Midbrain (tissue), 1 donor: Measurements from ENCODE around the gene CXXC1.
"Not testable (repeated sequence)": the region's sequence is repeated elsewhere in the genome, so short reads cannot be mapped to it uniquely, and the experiment has no call there.

Source experiments
- DNase-seq: peaks from one replicate; lab custom pipeline; 2025; lab: John Stamatoyannopoulos, UW

CXXC1 gene

DNA sequence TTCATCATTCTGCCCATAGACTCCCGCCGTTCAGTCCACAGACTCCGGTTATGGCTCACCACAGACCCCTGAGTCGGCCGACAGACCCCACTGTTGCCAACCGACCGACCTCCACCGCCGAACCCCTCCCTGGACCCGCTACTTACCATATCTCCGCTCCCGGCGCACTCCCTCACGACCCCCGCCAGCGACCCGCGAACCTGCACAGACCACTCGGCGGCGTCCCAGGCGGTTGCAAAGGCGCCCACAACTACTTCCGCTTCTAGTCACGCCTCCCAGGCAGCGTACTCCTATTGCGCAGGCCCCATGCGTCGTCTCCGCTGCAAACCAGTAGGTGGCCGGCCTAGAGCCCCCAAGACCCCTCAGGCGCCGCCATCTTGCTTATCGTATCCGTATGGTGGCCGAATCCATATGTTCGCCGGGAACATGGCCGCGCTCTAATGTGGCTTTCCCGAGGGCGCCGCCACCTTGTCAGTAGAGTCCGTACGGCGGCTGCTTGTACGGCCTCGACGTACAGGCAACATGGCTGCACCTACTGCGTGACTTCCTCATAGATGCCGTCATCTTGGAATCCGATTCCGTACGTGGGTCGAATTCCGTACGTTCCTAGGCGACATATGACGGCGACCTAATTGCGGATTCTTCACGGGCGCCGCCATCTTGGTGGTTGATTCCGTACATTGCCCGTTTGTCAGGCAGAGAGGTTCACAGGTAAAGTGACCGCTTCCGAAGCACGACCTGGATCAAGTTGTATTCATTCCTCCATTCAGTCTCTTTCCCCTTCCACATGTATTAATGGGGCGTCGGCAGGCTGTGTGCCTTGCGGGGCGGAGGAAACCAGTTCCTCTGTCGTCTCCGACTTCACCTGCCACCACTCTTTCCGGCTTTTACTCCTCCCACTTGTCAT, at the start of gene CXXC1:
CXXC1 (minus strand) TSS at position 252 of the 907 bp plus-strand sequence; CDS start at position 149, 103 bp downstream.
- peak; percentile 98 for DNase-seq

DNA sequence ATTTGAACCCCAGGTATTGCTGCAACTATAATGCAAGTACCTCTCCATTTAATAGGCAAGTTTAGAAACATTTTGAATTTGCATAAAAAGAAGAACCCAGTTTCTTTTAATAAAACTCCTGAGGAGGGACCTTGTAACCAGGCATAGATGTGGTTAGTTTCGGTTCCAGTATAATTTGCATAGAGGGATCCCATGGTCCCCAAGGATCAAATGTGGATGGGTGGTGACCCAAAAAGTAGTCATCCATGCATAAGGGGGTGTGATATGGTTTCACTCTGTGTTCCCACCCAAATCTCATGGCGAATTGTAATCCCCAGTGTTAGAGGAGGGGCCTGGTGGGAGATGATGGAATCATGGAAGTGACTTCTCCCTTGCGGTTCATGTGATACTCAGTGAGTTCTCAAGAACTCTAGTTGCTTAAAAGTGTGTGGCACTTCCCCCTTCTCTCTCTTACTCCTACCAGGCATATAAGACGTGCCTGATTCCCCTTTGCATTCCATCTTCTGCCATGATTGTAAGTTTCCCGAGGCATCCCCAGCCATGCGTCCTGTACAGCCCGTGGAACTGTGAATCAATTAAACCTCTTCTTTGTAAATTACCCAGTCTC, 47.2 kb upstream of the CXXC1 start:
- DNase-seq: no peak

DNA sequence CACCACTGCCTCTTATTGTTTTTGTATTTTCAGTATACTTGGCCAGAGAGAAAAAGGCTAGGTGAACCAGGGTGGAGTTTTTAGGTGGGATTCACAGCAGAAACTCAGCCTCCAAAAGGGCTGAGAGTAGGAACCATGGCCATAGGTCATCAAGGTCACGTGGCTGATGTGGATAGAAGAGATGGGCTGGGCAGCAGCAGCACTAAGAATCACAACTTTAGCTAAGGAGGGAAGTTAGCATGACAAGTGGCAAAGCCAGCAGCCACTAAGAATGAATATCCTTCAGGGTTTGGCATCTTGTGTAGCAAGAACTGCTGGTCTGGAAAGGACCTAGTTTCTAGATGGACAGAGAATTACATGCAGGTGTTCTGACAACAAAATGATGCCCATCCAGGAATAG, 44.2 kb upstream of the CXXC1 start:
- DNase-seq: no peak

DNA sequence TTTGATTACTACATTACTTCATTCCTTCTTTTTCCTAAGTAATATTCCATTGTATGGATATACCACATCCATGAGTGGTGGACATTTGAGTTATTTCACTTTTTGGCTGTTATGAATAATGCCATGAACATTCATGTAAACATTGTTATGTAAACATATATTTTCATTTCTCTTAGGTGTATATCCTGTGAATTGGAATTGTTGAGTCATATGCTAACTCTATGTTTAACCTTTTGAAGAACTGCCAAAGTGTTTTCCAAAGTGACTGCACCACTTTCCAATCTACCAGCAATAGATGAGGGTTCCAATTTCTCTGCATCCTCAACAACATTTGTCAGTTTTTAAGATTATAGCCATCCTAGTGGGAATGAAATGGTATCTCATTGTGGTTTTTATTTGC, 42.7 kb upstream of the CXXC1 start:
- no peak for DNase-seq

DNA sequence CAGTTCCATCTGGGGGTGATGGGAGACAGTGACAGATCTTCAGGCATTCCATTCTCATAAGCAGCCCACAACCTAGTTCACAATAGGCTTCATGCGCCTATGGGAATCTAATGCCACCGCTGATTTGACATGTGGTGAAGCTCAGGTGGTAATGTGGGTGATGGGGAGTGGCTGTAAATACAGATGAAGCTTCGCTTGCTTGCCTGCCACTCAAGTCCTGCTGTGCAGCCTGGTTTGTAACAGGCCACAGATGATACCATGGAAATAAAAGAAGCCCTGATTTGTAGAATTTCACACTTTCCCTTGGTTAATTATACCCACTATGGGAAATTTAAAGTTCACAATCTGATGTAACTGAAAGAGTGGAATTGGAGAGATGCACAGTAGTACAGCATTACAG, 40.5 kb upstream of the CXXC1 start:
- no peak for DNase-seq

DNA sequence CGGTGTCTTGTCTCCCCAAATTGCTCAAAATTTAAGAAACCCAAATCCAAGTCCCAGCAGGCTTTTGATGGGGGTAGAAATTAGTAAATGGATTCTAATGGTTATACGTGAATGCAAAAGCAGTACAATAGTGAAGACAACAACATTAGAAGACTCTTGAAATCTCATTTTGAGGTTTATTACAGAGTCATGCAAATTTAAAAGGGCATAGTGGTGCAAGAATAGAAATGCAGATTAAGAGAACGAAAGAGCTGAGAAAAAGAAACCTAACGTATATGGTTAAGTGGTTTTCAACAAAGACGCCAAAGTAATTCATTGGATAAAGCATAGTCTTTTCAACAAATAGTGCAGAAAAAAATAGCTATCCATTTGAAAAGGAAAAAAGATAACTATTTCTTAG, 33.2 kb upstream of the CXXC1 start:
- DNase-seq: no peak

DNA sequence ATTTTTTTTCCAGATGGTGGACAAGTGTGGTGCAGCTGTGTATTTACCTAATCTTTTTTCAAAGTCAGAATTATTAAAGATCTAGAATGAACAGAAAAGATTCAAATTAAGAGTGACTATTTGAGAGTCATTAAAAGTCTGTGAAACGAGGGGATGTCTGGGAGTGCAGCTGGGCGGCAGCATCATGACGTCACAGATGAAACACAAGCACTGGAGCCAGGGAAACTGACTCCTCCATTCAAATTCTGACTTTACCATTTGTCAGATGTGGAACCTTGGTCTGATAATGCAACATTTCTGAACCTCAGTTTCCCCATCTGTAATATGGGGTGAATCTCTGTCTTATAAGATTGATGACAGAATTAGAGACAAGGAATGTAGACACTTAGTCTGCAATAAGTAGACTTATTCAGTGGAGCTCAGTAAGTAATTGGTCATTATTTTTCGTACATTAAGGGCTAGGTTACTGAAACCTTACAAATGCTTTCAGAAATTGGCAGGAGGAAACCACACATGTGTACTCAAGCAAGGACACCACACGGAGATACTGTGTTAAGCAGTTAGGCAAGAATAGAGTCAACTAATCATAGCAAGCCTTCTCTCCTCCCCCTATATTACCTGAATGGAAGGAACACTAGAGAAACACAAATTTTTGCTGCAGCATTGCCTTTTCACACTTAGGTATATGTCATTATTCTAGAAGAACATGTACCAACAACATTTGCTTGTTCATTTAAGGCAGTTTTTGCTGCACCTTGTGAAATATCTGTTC, 27.8 kb upstream of the CXXC1 start:
- DNase-seq: no peak

DNA sequence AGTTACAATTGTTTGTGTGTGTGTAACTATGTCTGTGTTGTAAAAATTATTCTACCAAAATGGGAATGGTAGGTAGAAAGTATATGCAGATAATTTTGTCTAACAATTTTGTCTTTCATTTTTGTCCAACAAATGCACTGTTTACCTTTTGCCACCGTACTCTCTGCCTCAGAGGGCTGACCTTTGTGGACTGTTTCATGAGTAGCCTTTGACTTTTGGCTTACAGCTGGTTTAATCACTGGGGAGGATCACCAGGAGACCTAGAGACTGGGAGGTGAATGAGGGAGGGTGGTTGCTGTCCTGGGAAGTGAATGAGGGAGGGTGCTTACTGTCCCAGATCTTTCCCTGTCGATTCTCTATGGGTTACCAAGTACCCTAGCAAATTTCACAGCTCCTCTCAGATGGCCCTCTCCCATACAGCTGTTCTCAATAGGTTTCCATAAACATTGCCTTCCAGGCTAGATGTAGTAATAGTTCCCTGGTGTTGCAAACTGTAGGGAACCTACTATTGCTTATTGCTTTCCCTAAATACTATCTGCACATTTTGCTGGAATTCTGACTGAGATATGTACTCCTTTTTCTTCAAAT, 26.5 kb upstream of the CXXC1 start:
- DNase-seq: no peak

DNA sequence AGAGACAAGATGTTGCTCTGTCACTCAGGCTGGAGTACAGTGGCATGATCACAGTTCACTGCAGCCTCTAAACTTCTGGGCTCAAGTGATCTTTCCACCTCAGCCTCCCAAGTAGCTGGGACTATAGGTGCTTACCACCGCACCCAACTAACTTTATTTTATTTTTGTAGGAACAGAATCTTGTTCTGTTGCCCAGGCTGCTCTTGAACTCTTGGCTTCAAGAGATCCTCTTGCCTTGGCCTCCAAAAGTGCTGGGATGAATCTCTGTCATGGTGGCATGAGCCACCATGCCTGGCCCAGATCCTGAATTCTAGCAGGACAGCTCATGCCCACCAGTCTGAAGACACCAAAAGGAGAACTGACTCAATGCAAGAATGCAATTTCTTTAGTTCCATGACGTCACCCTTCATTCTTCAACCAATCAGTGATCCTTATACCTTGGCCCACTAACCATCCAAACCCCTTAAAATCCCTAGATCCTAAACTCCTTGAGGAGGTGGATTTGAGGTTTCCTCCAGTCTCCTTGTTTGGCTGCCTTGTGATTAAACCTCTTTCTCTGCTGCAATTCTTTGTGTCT, 25.6 kb upstream of the CXXC1 start:
- no peak for DNase-seq

DNA sequence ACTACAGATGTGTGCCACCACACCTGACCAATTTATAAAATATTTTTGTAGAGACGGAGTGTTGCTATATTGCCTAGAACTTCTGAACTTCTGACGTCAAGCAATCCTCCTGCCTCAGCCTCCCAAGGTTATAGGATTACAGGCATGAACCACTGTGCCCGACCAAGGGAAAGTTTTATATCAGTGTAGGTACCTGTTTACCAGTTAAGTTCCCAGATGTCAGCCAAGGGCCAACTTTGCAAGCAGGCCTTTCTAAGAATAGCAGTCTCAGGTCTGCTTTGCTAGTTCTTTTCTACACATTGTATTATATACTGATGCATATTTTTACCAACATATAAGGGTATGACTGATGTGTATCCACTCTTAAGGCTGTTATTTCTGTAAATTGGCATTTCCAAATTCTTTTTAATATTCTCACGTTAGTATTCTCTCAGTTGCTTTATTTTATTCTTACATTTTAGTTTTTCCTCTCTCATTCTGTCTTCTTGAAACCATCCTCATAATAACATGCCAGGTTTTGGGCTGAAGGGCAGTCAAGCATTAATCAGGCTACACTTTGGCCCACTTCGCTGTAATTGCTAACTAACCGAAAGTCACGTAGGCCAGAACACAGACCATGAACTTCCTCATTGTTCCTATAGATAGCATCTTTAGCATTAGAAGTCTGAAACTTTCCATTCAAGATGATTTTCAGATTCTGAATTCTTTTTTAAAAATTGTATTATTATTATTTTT, 25.0 kb upstream of the CXXC1 start:
- DNase-seq: no peak

DNA sequence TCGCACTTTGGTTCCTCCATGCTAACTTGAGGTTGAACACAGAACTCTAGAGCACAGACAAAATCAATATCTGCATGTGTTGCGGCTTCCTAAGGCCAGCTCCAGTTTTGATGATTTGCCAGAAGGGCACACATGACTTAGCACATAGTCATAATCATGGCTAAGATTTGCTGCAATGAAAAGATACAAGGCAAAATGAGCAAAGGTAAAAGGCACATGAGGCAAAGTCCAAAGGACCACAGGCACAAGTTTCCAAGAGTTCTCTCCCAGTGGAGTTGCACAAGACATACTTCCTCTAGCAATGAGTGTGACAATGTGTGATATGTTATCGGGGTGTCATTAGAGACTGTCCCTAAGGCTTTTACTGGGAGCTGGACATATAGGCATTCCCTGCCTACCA, 24.2 kb upstream of the CXXC1 start:
- no peak for DNase-seq

DNA sequence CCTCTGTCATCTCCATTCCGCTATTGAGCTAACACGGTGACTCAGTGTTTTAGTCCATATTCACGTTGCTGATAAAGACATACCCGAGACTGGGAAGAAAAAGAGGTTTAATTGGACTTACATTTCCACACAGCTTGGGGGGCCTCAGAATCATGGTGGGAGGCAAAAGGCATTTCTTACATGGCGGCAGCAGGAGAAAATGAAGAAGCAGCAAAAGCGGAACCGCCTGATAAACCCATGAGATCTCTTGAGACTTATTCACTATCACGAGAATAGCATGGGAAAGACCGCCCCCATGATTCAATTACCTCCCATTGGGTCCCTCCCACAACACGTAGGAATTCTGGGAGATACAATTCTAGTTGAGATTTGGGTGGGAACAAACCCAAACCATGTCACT, 22.6 kb upstream of the CXXC1 start:
- DNase-seq: no peak

DNA sequence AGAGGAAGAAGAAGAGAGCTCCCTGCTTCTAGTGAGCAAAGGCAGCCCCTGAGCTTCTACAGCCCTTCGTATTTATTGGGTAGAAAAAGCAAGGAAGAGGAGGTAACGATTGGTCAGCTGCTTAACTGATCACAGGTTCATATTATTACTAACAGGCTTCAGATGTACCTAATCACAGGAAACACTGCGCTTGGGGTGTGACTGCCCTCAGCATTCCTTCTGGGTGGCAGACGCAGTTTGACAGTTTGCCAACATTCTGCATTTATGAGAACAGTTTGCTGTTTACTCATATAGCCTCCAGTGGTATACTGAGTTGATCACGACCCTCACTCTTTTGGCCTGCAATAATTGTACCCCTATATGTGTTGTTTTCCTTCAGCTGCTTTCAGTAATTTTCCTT, 21.4 kb upstream of the CXXC1 start:
- not testable (repeated sequence) for DNase-seq

DNA sequence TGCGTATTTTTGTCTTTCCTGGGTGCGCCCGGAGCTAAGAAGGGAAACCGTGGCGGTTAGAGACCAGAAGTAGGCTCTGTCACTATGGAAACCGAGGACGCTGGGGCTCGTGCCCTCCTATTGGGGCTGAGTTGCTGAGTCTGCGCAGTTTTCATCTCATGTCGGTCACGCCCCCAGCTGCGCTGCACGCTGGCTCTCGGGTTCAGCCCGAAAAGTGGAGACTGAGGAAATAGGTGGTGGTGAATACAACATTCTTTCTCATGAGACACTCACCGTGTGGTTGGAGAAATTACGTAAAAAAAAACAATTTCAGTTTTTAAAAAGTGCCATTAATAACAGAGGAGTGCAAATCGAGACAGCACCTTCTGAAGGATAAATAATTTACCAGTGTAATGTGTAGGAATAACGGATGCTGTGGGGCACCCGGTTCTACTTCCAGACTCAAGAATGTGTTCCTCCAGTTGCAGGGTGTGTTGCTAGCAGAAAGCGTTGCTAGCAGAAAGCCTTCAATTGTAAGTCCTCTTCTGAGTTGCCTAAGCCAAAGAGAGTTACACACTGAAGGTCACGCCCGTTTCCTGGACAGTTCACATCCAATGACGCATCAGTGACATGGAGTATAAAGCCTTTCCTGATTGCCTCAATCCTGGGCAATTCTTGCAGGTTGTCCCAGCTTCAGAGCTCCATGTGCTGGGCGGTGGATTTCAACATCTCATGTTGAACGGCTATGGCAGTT, 20.4 kb upstream of the CXXC1 start:
- peak; percentile 86 for DNase-seq

DNA sequence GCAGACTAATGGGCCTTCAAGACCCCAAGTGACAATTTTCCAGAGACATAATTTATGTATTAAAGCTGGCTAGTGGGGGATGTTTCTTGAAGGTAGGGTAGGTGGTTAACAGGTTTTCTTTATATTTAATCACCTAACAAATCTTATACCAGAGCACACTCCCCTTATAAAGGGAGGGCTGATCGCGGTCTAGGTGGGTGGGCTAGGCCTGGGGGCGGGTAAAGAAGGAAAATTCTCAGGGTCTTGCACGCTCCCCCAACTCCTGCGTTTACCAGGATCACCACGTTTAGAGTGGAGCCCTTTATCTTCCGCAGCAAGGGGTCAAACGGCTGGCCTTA, 19.9 kb upstream of the CXXC1 start:
- DNase-seq: no peak

DNA sequence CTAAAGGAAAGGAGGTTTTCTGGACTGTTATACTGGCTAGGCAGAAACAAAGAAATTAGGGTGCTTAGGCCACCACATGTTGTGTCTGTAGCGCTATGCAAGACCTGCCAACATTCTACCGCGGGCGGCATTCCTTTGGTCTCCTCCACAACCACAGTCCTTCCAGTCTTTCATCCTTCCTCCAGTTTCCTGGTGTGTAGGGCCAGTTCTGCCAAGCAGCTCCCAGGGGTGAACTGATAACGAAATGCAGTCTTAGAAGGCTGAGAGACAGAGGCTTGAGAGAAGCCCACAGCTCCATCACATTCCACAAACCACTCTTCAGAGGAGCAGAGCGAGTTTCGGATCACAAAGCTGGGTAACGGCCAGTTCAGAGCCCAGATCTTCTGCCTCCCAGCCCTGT, 19.5 kb upstream of the CXXC1 start:
- DNase-seq: no peak

DNA sequence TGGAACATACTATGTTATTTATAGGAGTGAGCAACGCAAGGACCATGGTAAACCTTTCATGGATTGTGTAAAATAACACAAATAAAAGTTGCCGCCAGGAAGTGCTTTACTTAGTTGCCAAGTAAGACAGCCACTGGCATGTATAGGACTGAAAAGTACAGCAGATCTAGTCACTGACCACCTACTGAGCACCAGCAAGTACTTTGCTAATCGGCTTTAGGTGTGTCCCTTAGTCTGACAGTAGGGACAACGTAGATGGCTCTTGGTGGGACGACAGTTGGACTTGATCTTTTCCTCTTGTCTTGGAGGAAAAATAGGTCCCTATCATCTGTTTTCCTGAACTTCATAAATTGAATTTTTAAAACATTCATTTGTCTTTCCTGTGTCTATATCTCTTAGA, 13.6 kb upstream of the CXXC1 start:
- no peak for DNase-seq

DNA sequence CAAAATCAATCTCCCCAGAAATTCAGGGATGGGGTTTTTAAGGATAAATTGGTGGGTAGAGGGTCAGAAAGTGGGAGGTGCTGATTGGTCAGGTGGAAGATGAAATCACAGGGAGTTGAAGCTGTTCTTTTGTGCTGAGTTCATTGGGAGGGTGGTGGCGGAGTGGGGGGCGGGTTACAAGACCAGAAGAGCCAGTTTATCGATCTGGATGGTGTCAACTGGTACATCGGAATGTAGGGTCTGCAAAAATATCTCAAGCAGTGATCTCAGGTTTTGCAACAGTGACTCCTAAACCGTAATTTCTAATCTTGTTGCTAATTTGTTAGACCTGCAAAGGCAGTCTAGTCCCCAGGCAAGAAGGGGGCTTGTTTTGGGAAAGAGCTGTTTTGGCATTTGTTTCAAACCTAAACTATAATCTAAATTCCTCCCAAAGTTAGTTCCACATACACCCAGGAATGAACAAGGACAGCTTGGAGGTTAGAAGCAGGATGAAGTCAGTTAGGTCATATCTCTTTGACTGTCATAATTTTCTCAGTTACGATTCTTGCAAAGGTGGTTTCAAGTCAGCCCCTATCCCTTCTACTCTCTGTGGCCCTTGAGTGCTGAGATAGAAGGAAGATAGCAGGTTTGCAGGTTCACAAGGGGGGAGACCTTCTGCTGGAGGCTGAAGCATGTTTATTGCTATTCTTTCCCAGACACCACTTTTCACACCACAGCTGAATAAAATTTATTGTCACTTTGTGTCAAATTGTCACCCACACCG, 12.3 kb upstream of the CXXC1 start:
- DNase-seq: no peak

DNA sequence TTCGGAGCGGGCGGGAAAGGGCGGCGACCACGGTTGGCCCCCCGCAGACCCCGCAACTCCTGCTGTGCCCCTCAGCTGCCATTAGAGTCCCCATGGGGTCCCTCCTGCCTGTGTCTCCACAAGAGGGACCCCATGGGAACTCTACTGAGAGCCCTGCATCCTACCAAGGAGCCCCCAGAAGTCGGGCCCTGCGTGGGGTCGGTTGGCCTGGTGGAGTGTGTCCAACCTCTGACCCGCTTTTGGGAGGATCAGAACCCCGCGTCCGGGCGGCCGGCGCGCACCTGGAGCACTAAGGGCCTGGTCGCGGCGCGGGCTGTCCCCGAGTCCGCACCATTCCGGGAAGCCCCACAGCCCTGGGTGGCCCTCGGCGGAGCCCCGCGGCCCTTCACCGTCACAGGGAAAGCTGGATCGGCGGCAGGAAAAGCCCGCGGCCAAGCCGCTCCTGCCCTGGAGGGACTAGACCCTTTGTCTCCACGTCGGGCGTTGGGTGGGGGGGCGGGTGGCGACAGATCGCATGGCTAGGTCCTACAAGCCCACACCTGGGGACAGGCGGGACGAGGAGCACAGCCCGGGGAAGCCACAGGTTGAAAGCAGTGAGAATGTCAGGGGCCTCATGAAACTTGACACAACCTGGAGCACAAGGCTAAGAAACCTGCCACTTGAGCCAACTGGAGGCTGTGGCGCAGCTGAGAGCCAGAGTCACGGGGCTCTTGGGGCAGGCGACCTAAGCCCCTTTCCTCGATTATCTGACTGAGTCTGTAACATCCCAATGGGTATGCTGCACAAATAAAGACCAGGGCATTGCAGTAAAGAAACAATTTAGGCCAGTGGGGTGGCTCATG, 11.2 kb upstream of the CXXC1 start:
- DNase-seq: no peak
